ENCODE data around the gene RGS7. TPM values are rescaled to one million over a fixed set of nuclear protein-coding genes. Genes with fewer than 3 reads are reported as not detected.
"Not testable (repeated sequence)": the region's sequence is repeated elsewhere in the genome, so short reads cannot be mapped to it uniquely, and the experiment has no call there.

The RGS7 gene
- total RNA-seq, 1 donor from 2014 or later = 16.0 TPM

DNA sequence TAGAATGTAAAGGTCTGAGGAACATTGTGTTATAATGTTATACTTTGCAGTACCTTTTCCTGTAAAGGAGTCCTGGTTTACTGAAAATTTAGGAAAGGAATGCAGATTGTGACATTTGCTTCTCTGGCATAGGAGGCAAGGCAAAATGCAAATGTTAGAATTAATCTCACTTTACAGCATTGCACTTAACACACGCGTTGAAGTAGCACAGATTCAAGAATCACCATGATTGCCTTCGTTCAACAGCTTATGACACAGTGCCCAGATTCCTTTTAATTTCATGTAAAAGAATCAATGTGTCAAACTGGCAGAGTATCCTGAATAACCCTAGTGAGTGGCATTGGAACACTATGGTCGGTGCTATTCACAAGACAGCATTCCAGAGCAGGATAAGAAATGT lies 47.4 kb downstream of the RGS7 start:
- TF ChIP-seq, protein P1, sequence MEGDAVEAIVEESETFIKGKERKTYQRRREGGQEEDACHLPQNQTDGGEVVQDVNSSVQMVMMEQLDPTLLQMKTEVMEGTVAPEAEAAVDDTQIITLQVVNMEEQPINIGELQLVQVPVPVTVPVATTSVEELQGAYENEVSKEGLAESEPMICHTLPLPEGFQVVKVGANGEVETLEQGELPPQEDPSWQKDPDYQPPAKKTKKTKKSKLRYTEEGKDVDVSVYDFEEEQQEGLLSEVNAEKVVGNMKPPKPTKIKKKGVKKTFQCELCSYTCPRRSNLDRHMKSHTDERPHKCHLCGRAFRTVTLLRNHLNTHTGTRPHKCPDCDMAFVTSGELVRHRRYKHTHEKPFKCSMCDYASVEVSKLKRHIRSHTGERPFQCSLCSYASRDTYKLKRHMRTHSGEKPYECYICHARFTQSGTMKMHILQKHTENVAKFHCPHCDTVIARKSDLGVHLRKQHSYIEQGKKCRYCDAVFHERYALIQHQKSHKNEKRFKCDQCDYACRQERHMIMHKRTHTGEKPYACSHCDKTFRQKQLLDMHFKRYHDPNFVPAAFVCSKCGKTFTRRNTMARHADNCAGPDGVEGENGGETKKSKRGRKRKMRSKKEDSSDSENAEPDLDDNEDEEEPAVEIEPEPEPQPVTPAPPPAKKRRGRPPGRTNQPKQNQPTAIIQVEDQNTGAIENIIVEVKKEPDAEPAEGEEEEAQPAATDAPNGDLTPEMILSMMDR (IDR thresholded peaks at IDR 0.05; ENCODE audit: partially characterized antibody, unreplicated experiment) = no peak
- H3K4me3 Mint-ChIP-seq (ENCODE audit: unreplicated experiment) = no peak overlapping the region
- peaks cover 1% of the 10 kb centered on the region for H3K9me3 Mint-ChIP-seq (ENCODE audit: unreplicated experiment)
- H3K27ac Mint-ChIP-seq (ENCODE audit: unreplicated experiment) = no peak overlapping the region
- no peak for DNase-seq
- no peaks in the 10 kb centered on the region for H3K27me3 Mint-ChIP-seq (ENCODE audit: unreplicated experiment)
- H3K4me1 Mint-ChIP-seq (ENCODE audit: low read depth, unreplicated experiment) = peaks cover 4% of the 10 kb centered on the region
- H3K36me3 Mint-ChIP-seq (ENCODE audit: unreplicated experiment) = peaks cover 4% of the 10 kb centered on the region

DNA sequence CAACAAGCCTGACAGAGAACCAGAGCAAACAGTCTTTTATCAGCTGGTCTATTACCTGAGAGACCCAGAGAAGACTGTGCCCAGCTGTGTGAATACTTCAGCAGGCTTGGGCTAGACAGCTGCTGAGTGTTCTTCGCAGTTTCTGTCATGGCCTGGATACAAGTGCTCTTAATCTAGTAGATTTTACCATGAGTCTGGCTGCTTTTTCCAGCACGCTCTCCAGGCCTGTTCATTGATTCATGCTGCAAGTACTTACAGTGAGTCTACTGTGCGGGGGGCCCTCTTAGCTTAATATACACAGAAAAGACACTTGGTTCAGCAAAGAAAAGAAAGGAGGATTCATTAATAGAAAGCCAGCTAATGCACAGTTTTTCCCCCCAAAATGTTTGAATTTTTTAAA lies 48.5 kb downstream of the RGS7 start:
- Mint-ChIP-seq H3K27ac (ENCODE audit: unreplicated experiment) (no peak overlapping the region), H3K9me3 (ENCODE audit: unreplicated experiment) (peaks cover 1% of the 10 kb centered on the region), H3K27me3 (ENCODE audit: unreplicated experiment) (no peaks in the 10 kb centered on the region), H3K36me3 (ENCODE audit: unreplicated experiment) (peaks cover 4% of the 10 kb centered on the region), H3K4me1 (ENCODE audit: low read depth, unreplicated experiment) (peaks cover 4% of the 10 kb centered on the region), H3K4me3 (ENCODE audit: unreplicated experiment) (no peak overlapping the region)
- DNase-seq = no peak
- TF ChIP-seq, protein P1 (IDR thresholded peaks at IDR 0.05; ENCODE audit: partially characterized antibody, unreplicated experiment) = no peak

DNA sequence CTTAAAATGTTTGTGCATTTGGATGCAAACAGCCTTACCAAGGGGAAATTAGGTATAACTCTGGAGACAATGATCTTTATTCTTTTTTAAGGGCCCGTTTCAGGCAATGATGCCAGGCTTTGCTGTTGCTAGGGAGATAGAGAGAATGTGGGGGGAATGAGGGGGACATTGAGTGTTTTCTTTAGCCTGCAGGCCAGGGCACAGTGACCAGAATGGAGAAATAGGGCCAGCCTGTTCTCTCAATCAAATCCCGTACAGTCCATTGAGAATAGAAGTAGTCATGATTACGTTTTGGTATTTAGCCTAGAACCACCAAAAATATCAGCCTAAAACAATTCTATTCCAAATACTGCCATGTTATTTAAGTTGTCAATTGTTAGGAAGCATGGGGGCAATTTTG lies 49.0 kb downstream of the RGS7 start:
- peaks cover 9% of the 10 kb centered on the region for H3K36me3 Mint-ChIP-seq (ENCODE audit: unreplicated experiment)
- peaks cover 4% of the 10 kb centered on the region for H3K4me1 Mint-ChIP-seq (ENCODE audit: low read depth, unreplicated experiment)
- peak overlapping the region; percentile 53 for H3K27ac Mint-ChIP-seq (ENCODE audit: unreplicated experiment)
- TF ChIP-seq, protein P1 (IDR thresholded peaks at IDR 0.05; ENCODE audit: partially characterized antibody, unreplicated experiment) = no peak
- DNase-seq = no peak
- no peaks in the 10 kb centered on the region for H3K27me3 Mint-ChIP-seq (ENCODE audit: unreplicated experiment)
- H3K9me3 Mint-ChIP-seq (ENCODE audit: unreplicated experiment) = peaks cover 1% of the 10 kb centered on the region
- H3K4me3 Mint-ChIP-seq (ENCODE audit: unreplicated experiment) = no peak overlapping the region

DNA sequence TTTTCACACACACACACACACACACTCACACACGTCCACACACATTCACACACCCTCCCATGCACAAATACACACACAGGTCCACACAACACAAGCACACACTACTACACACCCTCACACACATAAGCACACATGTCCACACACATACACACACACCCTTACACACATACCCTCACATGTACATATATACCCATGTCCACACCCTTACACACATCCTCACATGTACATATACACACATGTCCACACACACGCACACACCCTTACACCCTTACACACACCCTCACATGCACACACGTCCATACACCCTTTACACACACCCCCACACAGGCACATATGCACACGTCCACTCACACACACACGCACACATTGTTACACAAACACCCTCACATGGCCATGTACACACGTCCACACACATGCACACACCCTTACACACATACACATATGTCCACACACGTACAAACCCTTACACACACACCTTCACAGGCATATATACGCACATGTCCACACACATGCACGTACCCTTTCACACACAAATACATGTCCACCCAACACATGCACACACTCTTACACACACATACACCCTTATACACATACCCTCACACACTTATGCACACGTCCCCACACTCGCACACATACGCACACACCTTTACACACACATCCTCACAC lies 50.7 kb downstream of the RGS7 start:
- Mint-ChIP-seq H3K27ac (ENCODE audit: unreplicated experiment) (no peak overlapping the region), H3K4me3 (ENCODE audit: unreplicated experiment) (no peak overlapping the region), H3K27me3 (ENCODE audit: unreplicated experiment) (no peaks in the 10 kb centered on the region), H3K4me1 (ENCODE audit: low read depth, unreplicated experiment) (peaks cover 4% of the 10 kb centered on the region), H3K9me3 (ENCODE audit: unreplicated experiment) (peaks cover 1% of the 10 kb centered on the region), H3K36me3 (ENCODE audit: unreplicated experiment) (peaks cover 13% of the 10 kb centered on the region)
- DNase-seq = no peak
- TF ChIP-seq, protein P1 (IDR thresholded peaks at IDR 0.05; ENCODE audit: partially characterized antibody, unreplicated experiment) = no peak

DNA sequence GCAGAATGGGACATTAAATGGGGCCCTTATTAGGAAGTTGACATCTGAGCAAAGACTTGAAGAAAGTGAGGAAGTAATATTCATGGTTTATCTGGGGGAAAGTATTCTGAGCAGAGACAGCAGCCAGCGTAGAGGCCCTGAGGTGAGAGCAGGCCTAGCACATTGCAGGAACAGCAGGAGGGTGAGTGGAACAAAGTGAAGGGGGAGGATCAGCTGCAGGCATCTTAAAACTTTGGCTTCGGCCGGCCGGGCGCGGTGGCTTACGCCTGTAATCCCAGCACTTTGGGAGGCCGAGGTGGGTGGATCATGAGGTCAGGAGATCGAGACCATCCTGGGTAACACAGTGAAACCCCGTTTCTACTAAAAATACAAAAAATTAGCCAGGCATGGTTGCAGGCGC lies 55.0 kb downstream of the RGS7 start:
- H3K4me3 Mint-ChIP-seq (ENCODE audit: unreplicated experiment); H3K27me3 Mint-ChIP-seq (ENCODE audit: unreplicated experiment); H3K4me1 Mint-ChIP-seq (ENCODE audit: low read depth, unreplicated experiment); H3K9me3 Mint-ChIP-seq (ENCODE audit: unreplicated experiment); H3K27ac Mint-ChIP-seq (ENCODE audit: unreplicated experiment); DNase-seq: not testable (repeated sequence)
- peaks cover 13% of the 10 kb centered on the region for H3K36me3 Mint-ChIP-seq (ENCODE audit: unreplicated experiment)
